SK-N-SH treated with all-trans-retinoic acid at 6 μM for 48 hours (cell line): ENCODE results near the gene PPP1R1C.

Experiments
- ESRRG ChIP-seq: fragments of 250-450 bp; sonication (Bioruptor Pico); IDR thresholded peaks from 2 replicates; pipeline ENCODE4 v1.6.1; 2021; ENCODE audit warnings: mild to moderate bottlenecking
- PATZ1 ChIP-seq: fragments of 250-450 bp; sonication (Bioruptor Pico); IDR thresholded peaks from 2 replicates; pipeline ENCODE4 v1.8.0; 2020; ENCODE audit warnings: mild to moderate bottlenecking, moderate library complexity, borderline replicate concordance
- POU6F1 ChIP-seq: fragments of 250-450 bp; sonication (Bioruptor Pico); IDR thresholded peaks from 2 replicates; pipeline ENCODE4 v1.8.0; 2021; ENCODE audit warnings: low read depth, mild to moderate bottlenecking, moderate library complexity, borderline replicate concordance
- TSHZ2 ChIP-seq: fragments of 250-450 bp; sonication (Bioruptor Pico); IDR thresholded peaks from 2 replicates; pipeline ENCODE4 v1.5.0; 2020; ENCODE audit warnings: mild to moderate bottlenecking, moderate library complexity

- TF ChIP-seq PATZ1 (CRISPR knock-in tag), result no peak
- no peak for TF ChIP-seq POU6F1 (CRISPR knock-in tag)
- TF ChIP-seq ESRRG (CRISPR knock-in tag), result no peak
- TF ChIP-seq TSHZ2 (CRISPR knock-in tag), result no peak
These were observed 58.2 kb downstream of the PPP1R1C start for GRCh38 chr2:182043861-182044260.
